ENCODE measurements around the gene RUNDC3A. TPM values are rescaled to one million over a fixed set of nuclear protein-coding genes. Genes with fewer than 3 reads are reported as not detected.

The RUNDC3A gene
- total RNA-seq, 5 donors from 2014 or later (not counting 1 experiment from before 2014, with no cell fraction given), result 0.38 to 0.65 (median 0.41) TPM; not detected in 2

DNA sequence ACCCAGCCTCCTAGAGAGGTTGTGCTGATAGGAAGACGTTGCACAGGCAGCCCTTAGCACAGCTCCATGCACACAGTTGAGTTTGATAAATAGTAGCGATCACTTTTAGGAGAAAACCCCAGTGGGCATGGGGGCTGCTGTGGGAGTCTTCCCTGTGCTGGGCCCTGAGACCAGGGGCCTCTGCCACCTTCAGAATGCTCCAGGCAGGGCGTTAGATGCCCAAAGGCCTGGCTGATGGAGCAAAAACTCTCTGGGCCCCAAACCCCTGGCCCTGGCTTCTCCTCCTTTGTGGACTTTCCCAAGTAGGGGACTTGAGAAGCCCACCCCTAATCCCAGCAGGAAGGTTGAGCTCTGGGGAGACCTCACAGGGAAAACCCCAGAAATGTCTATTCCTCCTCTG, 26.1 kb upstream of the RUNDC3A start:
- H3K4me1 ChIP-seq (ENCODE audit: control insufficient read depth in 1 of 2, extremely low read depth in 1 of 2, insufficient read depth in 2 of 2, low read length in 2 of 2), result peaks cover 0 to 9% of the 10 kb centered on the region in 2 experiments
- H3K4me3 ChIP-seq (ENCODE audit: control insufficient read depth in 1 of 2, extremely low read depth in 1 of 2, low read length in 1 of 2), result no peak overlapping the region
- peaks cover 0 to 27% of the 10 kb centered on the region in 2 experiments for H3K27me3 ChIP-seq (replicated peaks in 1 of 2; ENCODE audit: control insufficient read depth in 2 of 2, extremely low read depth in 1 of 2, insufficient read depth in 2 of 2, low read length in 1 of 2)
- ChIA-PET POLR2A (interaction anchor here in 1 of 2 donors (0.7 kb wide), 1 partner anchor 116 kb away, joined by 5 read pairs; no protein-coding TSS in a partner anchor), CTCF (no interaction called here)
- DNase-seq (no peak), ATAC-seq (replicated peaks in 1 of 4) (no peak)
- WGBS (ENCODE audit: insufficient coverage), result 100% methylated on average over 1 of the region's 3 CpGs
- peaks cover 9 to 13% (median 12%) of the 10 kb centered on the region in 3 donors for H3K4me1 Mint-ChIP-seq
- no peak overlapping the region for H3K27ac ChIP-seq (ENCODE audit: low read length)
- H3K9me3 ChIP-seq, result no peaks in the 10 kb centered on the region
- H3K36me3 Mint-ChIP-seq, result no peaks in the 10 kb centered on the region
- no peaks in the 10 kb centered on the region for H3K36me3 ChIP-seq (ENCODE audit: control insufficient read depth in 2 of 2, extremely low read depth in 1 of 2, insufficient read depth in 1 of 2, low read length in 1 of 2)
- H3K27me3 Mint-ChIP-seq, result no peaks in the 10 kb centered on the region
- H3K27ac Mint-ChIP-seq, result no peak overlapping the region
- no peak overlapping the region for H3K4me3 Mint-ChIP-seq
- H3K9me3 Mint-ChIP-seq, result no peaks in the 10 kb centered on the region

DNA sequence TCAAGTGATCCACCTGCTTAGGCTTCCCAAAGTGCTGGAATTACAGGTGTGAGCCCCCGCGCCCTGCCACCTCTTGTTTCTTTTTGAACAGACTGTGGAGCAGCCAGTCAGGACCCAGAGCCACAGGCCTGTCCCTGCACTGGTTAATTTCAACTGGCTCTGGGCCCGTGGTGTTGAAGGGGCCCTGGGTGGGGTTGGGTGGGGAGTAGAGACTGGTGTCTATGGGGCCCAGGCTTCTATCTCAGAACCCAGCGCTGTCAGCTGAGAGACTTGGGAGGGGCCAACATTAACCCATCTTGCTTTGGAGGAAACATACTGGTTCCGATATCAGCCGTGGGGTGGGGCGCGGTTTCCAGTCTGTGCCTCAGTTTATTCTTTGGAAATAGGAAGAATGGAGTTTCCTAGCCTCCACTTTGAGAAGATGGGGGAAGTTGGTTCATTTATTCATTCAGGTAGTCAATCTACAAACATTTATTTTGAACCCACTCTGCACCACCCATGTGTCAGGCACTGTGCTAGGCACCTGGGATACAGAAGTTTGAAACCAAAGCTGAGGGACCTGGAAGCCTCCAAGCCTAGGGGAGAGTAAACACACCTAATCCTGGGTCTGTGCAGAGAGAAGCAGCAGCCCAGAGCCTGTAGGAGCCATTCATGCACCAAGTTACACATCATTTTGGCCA, 24.9 kb upstream of the RUNDC3A start:
- Histone ChIP-seq H3K36me3 (ENCODE audit: control insufficient read depth in 2 of 2, extremely low read depth in 1 of 2, insufficient read depth in 1 of 2, low read length in 1 of 2) (no peaks in the 10 kb centered on the region), H3K4me3 (ENCODE audit: control insufficient read depth in 1 of 2, extremely low read depth in 1 of 2, low read length in 1 of 2) (no peak overlapping the region), H3K27me3 (replicated peaks in 1 of 2; ENCODE audit: control insufficient read depth in 2 of 2, extremely low read depth in 1 of 2, insufficient read depth in 2 of 2, low read length in 1 of 2) (peaks cover 0 to 29% of the 10 kb centered on the region in 2 experiments), H3K27ac (ENCODE audit: low read length) (no peak overlapping the region), H3K4me1 (ENCODE audit: control insufficient read depth in 1 of 2, extremely low read depth in 1 of 2, insufficient read depth in 2 of 2, low read length in 2 of 2) (peaks cover 0 to 9% of the 10 kb centered on the region in 2 experiments), H3K9me3 (no peaks in the 10 kb centered on the region)
- ATAC-seq (replicated peaks in 1 of 4), result no peak
- H3K9me3 Mint-ChIP-seq, result no peaks in the 10 kb centered on the region
- H3K4me1 Mint-ChIP-seq, result peaks cover 9 to 13% (median 12%) of the 10 kb centered on the region in 3 donors
- no peak for DNase-seq
- H3K27me3 Mint-ChIP-seq, result peaks cover 0 to 3% of the 10 kb centered on the region in 2 donors
- WGBS (ENCODE audit: insufficient coverage), result 25% methylated on average over 1 of the region's 8 CpGs
- no peak overlapping the region for H3K27ac Mint-ChIP-seq
- H3K4me3 Mint-ChIP-seq, result no peak overlapping the region
- H3K36me3 Mint-ChIP-seq, result no peaks in the 10 kb centered on the region
- CTCF ChIA-PET, result interaction anchor here in 1 of 2 donors (0.7 kb wide), 1 partner anchor 12 kb away, joined by 3 read pairs; no protein-coding TSS in a partner anchor
- POLR2A ChIA-PET, result no interaction called here

DNA sequence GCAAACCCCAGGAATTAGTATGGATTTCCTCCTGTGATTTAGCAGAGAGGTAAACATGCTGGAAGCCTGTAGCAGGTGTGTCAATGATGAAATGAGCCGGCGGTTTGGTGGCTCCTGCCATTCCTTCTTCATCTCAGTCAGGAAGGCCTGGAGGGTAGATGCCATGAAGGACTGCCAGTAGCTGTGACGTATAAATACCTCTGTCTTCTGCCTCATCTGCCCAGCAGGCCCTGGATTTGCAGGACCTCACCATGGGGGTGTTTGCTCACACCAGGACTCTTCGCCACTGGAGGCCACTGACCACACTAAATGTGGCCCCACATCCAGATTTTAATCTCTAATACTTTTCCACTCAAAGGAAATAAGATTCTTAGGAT, 24.4 kb upstream of the RUNDC3A start:
- H3K27ac ChIP-seq (ENCODE audit: low read length), result no peak overlapping the region
- WGBS (ENCODE audit: insufficient coverage), result 100% methylated on average over 1 of the region's 4 CpGs
- ChIA-PET CTCF (no interaction called here), POLR2A (no interaction called here)
- peaks cover 0 to 4% of the 10 kb centered on the region in 2 donors for H3K27me3 Mint-ChIP-seq
- no peaks in the 10 kb centered on the region for H3K9me3 Mint-ChIP-seq
- H3K4me3 Mint-ChIP-seq, result no peak overlapping the region
- H3K4me3 ChIP-seq (ENCODE audit: control insufficient read depth in 1 of 2, extremely low read depth in 1 of 2, low read length in 1 of 2), result no peak overlapping the region
- H3K9me3 ChIP-seq, result no peaks in the 10 kb centered on the region
- no peak overlapping the region for H3K27ac Mint-ChIP-seq
- DNase-seq (no peak), ATAC-seq (replicated peaks in 1 of 4) (no peak)
- peaks cover 9 to 13% (median 12%) of the 10 kb centered on the region in 3 donors for H3K4me1 Mint-ChIP-seq
- peaks cover 0 to 26% of the 10 kb centered on the region in 2 experiments for H3K27me3 ChIP-seq (replicated peaks in 1 of 2; ENCODE audit: control insufficient read depth in 2 of 2, extremely low read depth in 1 of 2, insufficient read depth in 2 of 2, low read length in 1 of 2)
- peaks cover 0 to 9% of the 10 kb centered on the region in 2 experiments for H3K4me1 ChIP-seq (ENCODE audit: control insufficient read depth in 1 of 2, extremely low read depth in 1 of 2, insufficient read depth in 2 of 2, low read length in 2 of 2)
- H3K36me3 Mint-ChIP-seq, result no peaks in the 10 kb centered on the region
- H3K36me3 ChIP-seq (ENCODE audit: control insufficient read depth in 2 of 2, extremely low read depth in 1 of 2, insufficient read depth in 1 of 2, low read length in 1 of 2), result no peaks in the 10 kb centered on the region

DNA sequence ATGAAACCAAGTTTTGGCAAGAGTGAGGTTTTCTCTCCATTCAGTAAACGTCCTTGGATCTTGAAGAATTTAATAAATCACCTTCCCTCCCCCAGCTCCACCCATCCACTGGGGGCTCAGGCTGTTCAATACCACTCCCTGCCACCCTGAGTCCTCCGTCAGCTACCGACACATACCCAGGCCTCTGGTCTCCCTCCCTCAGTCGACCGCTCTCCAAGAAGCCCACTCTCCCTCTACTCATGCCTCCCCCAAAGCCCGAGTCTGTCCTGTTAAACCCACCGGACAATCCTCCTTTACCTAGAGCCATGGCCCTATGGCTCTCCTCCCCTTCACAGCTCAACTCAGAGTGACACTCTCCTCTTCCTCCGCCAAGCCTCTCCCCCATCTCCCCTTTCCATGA, 20.8 kb upstream of the RUNDC3A start:
- peaks cover 0 to 16% of the 10 kb centered on the region in 2 experiments for H3K27me3 ChIP-seq (replicated peaks in 1 of 2; ENCODE audit: control insufficient read depth in 2 of 2, extremely low read depth in 1 of 2, insufficient read depth in 2 of 2, low read length in 1 of 2)
- ATAC-seq (replicated peaks in 1 of 4) (no peak), DNase-seq (no peak)
- Mint-ChIP-seq H3K4me3 (no peak overlapping the region), H3K36me3 (no peaks in the 10 kb centered on the region), H3K4me1 (no peaks in the 10 kb centered on the region), H3K27me3 (peaks cover 1 to 7% of the 10 kb centered on the region in 2 donors), H3K27ac (no peak overlapping the region), H3K9me3 (no peaks in the 10 kb centered on the region)
- WGBS (ENCODE audit: insufficient coverage), result 79% methylated on average over 8 of the region's 8 CpGs
- H3K27ac ChIP-seq (ENCODE audit: low read length), result no peak overlapping the region
- H3K36me3 ChIP-seq (ENCODE audit: control insufficient read depth in 2 of 2, extremely low read depth in 1 of 2, insufficient read depth in 1 of 2, low read length in 1 of 2), result no peaks in the 10 kb centered on the region
- no peaks in the 10 kb centered on the region for H3K9me3 ChIP-seq
- POLR2A ChIA-PET, result no interaction called here
- CTCF ChIA-PET, result no interaction called here
- no peaks in the 10 kb centered on the region for H3K4me1 ChIP-seq (ENCODE audit: control insufficient read depth in 1 of 2, extremely low read depth in 1 of 2, insufficient read depth in 2 of 2, low read length in 2 of 2)
- H3K4me3 ChIP-seq (ENCODE audit: control insufficient read depth in 1 of 2, extremely low read depth in 1 of 2, low read length in 1 of 2), result no peak overlapping the region

DNA sequence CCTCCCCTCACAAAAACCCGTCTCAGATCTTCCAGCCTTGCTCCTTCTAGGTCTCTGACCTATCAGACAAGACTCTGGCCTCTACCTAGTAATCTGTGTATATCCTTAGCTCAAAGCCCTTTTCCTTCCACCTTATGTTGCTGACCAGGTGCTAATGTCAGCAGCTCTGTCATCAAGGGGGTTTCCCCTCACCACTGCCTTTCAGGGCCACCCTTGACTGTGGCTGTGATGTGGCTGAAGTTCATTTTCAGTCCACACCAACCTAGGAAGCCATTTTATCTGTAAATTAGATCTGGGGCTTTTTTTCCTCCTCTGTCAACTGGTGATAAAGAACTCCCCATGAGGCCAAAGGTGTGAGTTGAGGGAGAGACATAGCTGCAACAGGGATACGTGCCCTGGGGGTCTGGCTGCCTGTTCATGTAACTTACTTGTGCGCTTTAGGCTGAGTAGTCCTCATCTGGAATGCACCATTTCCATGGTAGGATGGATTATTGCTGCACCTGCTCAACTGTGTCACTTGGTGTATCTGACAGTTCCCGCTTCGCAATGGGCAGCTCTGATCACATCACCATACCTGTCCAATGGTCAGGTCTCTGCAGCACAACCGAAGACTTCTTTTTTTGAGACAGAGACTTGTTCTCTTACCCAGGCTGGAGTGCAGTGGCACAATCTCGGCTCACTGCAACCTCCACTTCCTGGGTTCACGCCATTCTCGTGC, 14.7 kb upstream of the RUNDC3A start:
- CTCF ChIA-PET, result interaction anchor here in 1 of 2 donors (0.6 kb wide), 1 partner anchor 15 kb away, joined by 3 read pairs; the partner anchor contains the start of gene RUNDC3A
- no peak overlapping the region for H3K4me3 ChIP-seq (ENCODE audit: control insufficient read depth in 1 of 2, extremely low read depth in 1 of 2, low read length in 1 of 2)

DNA sequence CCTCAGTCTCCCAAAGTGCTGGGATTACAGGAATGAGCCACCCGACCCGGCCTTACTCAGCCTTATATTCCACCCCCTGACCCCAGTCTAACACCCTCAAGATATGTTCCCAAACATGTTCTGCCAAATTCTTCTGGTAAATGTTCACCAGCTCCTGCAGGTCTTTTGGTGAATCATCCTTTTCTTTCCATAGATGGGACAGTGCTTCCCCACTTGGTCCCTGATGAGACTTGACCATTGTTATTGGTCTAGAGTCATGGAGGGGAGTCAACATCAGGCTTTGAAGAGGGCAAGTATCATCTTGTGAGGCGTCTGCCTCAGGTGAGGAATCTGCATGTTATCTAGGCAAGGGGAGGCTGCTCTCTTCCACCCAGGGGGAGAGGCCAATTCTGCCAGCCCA, 10.4 kb upstream of the RUNDC3A start:
- H3K4me1 ChIP-seq (ENCODE audit: control insufficient read depth in 1 of 2, extremely low read depth in 1 of 2, insufficient read depth in 2 of 2, low read length in 2 of 2), result no peaks in the 10 kb centered on the region
- Mint-ChIP-seq H3K36me3 (no peaks in the 10 kb centered on the region), H3K4me1 (no peaks in the 10 kb centered on the region), H3K9me3 (no peaks in the 10 kb centered on the region), H3K4me3 (no peak overlapping the region), H3K27ac (no peak overlapping the region), H3K27me3 (peaks cover 7 to 17% of the 10 kb centered on the region in 2 donors)
- ChIA-PET POLR2A (interaction anchor here in 1 of 2 donors (1.2 kb wide), 1 partner anchor 24 kb away, joined by 3 read pairs; no protein-coding TSS in a partner anchor), CTCF (no interaction called here)
- no peak overlapping the region for H3K27ac ChIP-seq (ENCODE audit: low read length)
- peaks cover 0 to 28% of the 10 kb centered on the region in 2 experiments for H3K27me3 ChIP-seq (replicated peaks in 1 of 2; ENCODE audit: control insufficient read depth in 2 of 2, extremely low read depth in 1 of 2, insufficient read depth in 2 of 2, low read length in 1 of 2)
- DNase-seq (no peak), ATAC-seq (replicated peaks in 1 of 4) (no peak)
- H3K9me3 ChIP-seq, result no peaks in the 10 kb centered on the region
- no CpG with 5 or more reads among the region's 3 CpGs for WGBS (ENCODE audit: insufficient coverage)
- no peaks in the 10 kb centered on the region for H3K36me3 ChIP-seq (ENCODE audit: control insufficient read depth in 2 of 2, extremely low read depth in 1 of 2, insufficient read depth in 1 of 2, low read length in 1 of 2)
- H3K4me3 ChIP-seq (ENCODE audit: control insufficient read depth in 1 of 2, extremely low read depth in 1 of 2, low read length in 1 of 2), result no peak overlapping the region

More for the DNA sequence above, 14.7 kb upstream of the RUNDC3A start:
- H3K27me3 ChIP-seq (replicated peaks in 1 of 2; ENCODE audit: control insufficient read depth in 2 of 2, extremely low read depth in 1 of 2, insufficient read depth in 2 of 2, low read length in 1 of 2), result peaks cover 0 to 21% of the 10 kb centered on the region in 2 experiments
- no peaks in the 10 kb centered on the region for H3K9me3 Mint-ChIP-seq
- H3K27me3 Mint-ChIP-seq, result peaks cover 3 to 4% of the 10 kb centered on the region in 2 donors
- no peaks in the 10 kb centered on the region for H3K36me3 ChIP-seq (ENCODE audit: control insufficient read depth in 2 of 2, extremely low read depth in 1 of 2, insufficient read depth in 1 of 2, low read length in 1 of 2)
- no peaks in the 10 kb centered on the region for H3K4me1 Mint-ChIP-seq
- H3K9me3 ChIP-seq, result no peaks in the 10 kb centered on the region
- DNase-seq (no peak), ATAC-seq (replicated peaks in 1 of 4) (no peak)
- no peak overlapping the region for H3K27ac ChIP-seq (ENCODE audit: low read length)
- H3K4me3 Mint-ChIP-seq, result no peak overlapping the region
- no peaks in the 10 kb centered on the region for H3K36me3 Mint-ChIP-seq
- WGBS (ENCODE audit: insufficient coverage), result 81% methylated on average over 7 of the region's 9 CpGs
- POLR2A ChIA-PET, result no interaction called here
- H3K4me1 ChIP-seq (ENCODE audit: control insufficient read depth in 1 of 2, extremely low read depth in 1 of 2, insufficient read depth in 2 of 2, low read length in 2 of 2), result no peaks in the 10 kb centered on the region
- no peak overlapping the region for H3K27ac Mint-ChIP-seq

All from T-cell (primary cell).